Smooth muscle cell (in vitro differentiated cells): ENCODE results near the gene RAF1. TPM values are rescaled to one million over a fixed set of nuclear protein-coding genes. Genes with fewer than 3 reads are reported as not detected.

Experiments
- DNase-seq: peaks from one replicate; lab custom pipeline; 2025; ENCODE audit not compliant: unreplicated experiment; lab: John Stamatoyannopoulos, UW
- H2AFZ ChIP-seq: fragments of 200-600 bp; sonication (generic); 2 replicates; pipeline ENCODE4 v1.6.0; 2016; ENCODE audit warnings: antibody characterized with exemption, low read depth, mild to moderate bottlenecking
- H3F3A ChIP-seq: fragments of 200-600 bp; sonication (generic); 2 replicates; pipeline ENCODE4 v1.6.0; 2017; ENCODE audit warnings: antibody characterized with exemption, low read depth
- H3K27ac ChIP-seq: fragments of 200-600 bp; sonication (generic); 2 replicates; pipeline ENCODE4 v1.5.1; 2016; ENCODE audit warnings: low read depth, mild to moderate bottlenecking
- H3K27me3 ChIP-seq: fragments of 200-600 bp; sonication (generic); 2 replicates; pipeline ENCODE4 v1.6.1; 2016; ENCODE audit warnings: low read depth, mild to moderate bottlenecking
- H3K36me3 ChIP-seq: fragments of 200-600 bp; sonication (generic); 2 replicates; pipeline ENCODE4 v1.5.1; 2016; ENCODE audit warnings: low read depth
- H3K4me1 ChIP-seq: fragments of 200-600 bp; sonication (generic); 2 replicates; pipeline ENCODE4 v1.5.1; 2016; ENCODE audit warnings: low read depth
- H3K4me2 ChIP-seq: fragments of 200-600 bp; sonication (generic); 2 replicates; pipeline ENCODE4 v1.6.0; 2016; ENCODE audit warnings: mild to moderate bottlenecking
- H3K4me3 ChIP-seq: fragments of 200-600 bp; sonication (generic); 2 replicates; pipeline ENCODE4 v1.5.1; 2016; ENCODE audit warnings: mild to moderate bottlenecking
- H3K79me2 ChIP-seq: fragments of 200-600 bp; sonication (generic); 2 replicates; pipeline ENCODE4 v1.6.0; 2016; ENCODE audit warnings: low read depth, mild to moderate bottlenecking
- H3K9ac ChIP-seq: fragments of 200-600 bp; sonication (generic); 2 replicates; pipeline ENCODE4 v1.6.0; 2016; ENCODE audit warnings: low read depth
- H3K9me3 ChIP-seq: fragments of 200-600 bp; sonication (generic); replicated peaks from 2 replicates; pipeline ENCODE4 v1.5.1; 2016; ENCODE audit warnings: low read depth
- H4K20me1 ChIP-seq: fragments of 200-600 bp; sonication (generic); 2 replicates; pipeline ENCODE4 v1.6.0; 2016; ENCODE audit warnings: low read depth
- CTCF ChIP-seq: fragments of 200-600 bp; sonication (generic); IDR thresholded peaks from 2 replicates; pipeline ENCODE4 v1.5.1; 2017; ENCODE audit warnings: borderline replicate concordance, mild to moderate bottlenecking, antibody characterized with exemption; ENCODE audit not compliant: insufficient read depth, poor library complexity, severe bottlenecking
- WGBS: methylation state at CpG from one replicate; pipeline ENCODE4 v1.1.7; 2016; ENCODE audit warnings: low lambda C conversion rate; 5-methylcytosine and 5-hydroxymethylcytosine counted together
- polyA plus RNA-seq: library from polyadenylated mRNA; unstranded; fragments of >200 nt; fragmentation: Nextera tagmentation; extraction: Ambion mirVana; gene quantifications from 2 replicates; pipeline ENCODE4 v1.2.1, GENCODE V29; 2016
- total RNA-seq: library from RNA; depleted of rRNA; stranded (reverse); fragments of >200 nt; gene quantifications from 2 replicates; pipeline ENCODE4 v1.2.3, GENCODE V29; 2014

The RAF1 gene
- total and polyA plus RNA-seq, 2 experiments from 2014 or later: 48.4 to 75.4 TPM

GRCh38 chr3:12578742-12579141 is 85.2 kb downstream of the RAF1 start:
- DNase-seq: no peak
- Histone ChIP-seq H3K36me3 (peaks cover 21% of the 10 kb centered on the region), H4K20me1 (peaks cover 56% of the 10 kb centered on the region), H3K27me3 (no peaks in the 10 kb centered on the region), H3K9ac (no peak overlapping the region), H3F3A (no peaks in the 10 kb centered on the region), H2AFZ (no peak overlapping the region), H3K79me2 (no peaks in the 10 kb centered on the region), H3K4me2 (no peak overlapping the region), H3K4me1 (no peaks in the 10 kb centered on the region), H3K27ac (no peak overlapping the region), H3K9me3 (no peaks in the 10 kb centered on the region), H3K4me3 (no peak overlapping the region)
- whole genome bisulfite sequencing: 93% methylated on average over 2 of the region's 2 CpGs
- TF ChIP-seq CTCF: peak; percentile 13

GRCh38 chr3:12577379-12577778 is 86.5 kb downstream of the RAF1 start:
- Histone ChIP-seq H3K27ac (no peak overlapping the region), H2AFZ (no peak overlapping the region), H3K9ac (no peak overlapping the region), H3K36me3 (peaks cover 18% of the 10 kb centered on the region), H3K27me3 (no peaks in the 10 kb centered on the region), H3K4me1 (no peaks in the 10 kb centered on the region), H3K4me2 (no peak overlapping the region), H3K79me2 (no peaks in the 10 kb centered on the region), H3K9me3 (no peaks in the 10 kb centered on the region), H3K4me3 (no peak overlapping the region), H4K20me1 (peaks cover 51% of the 10 kb centered on the region), H3F3A (no peaks in the 10 kb centered on the region)
- TF ChIP-seq CTCF: no peak
- DNase-seq: no peak
- 85% methylated on average over 5 of the region's 5 CpGs for WGBS

- H4K20me1 ChIP-seq: peaks cover 41% of the 10 kb centered on the region
- no peaks in the 10 kb centered on the region for H3K79me2 ChIP-seq
- H3K4me2 ChIP-seq: no peak overlapping the region
- H3K9ac ChIP-seq: no peak overlapping the region
- H3K9me3 ChIP-seq: no peaks in the 10 kb centered on the region
- H3F3A ChIP-seq: no peaks in the 10 kb centered on the region
- peaks cover 22% of the 10 kb centered on the region for H3K36me3 ChIP-seq
- no peaks in the 10 kb centered on the region for H3K4me1 ChIP-seq
- WGBS: 96% methylated on average over 7 of the region's 7 CpGs
- TF ChIP-seq CTCF: no peak
- no peak for DNase-seq
- no peak overlapping the region for H3K4me3 ChIP-seq
- H2AFZ ChIP-seq: no peak overlapping the region
- no peak overlapping the region for H3K27ac ChIP-seq
- no peaks in the 10 kb centered on the region for H3K27me3 ChIP-seq
These were observed 89.3 kb downstream of the RAF1 start for GRCh38 chr3:12574661-12575060.

GRCh38 chr3:12574131-12574530 is 89.8 kb downstream of the RAF1 start:
- H3K4me2 ChIP-seq: no peak overlapping the region
- H3K27me3 ChIP-seq: no peaks in the 10 kb centered on the region
- DNase-seq: no peak
- no peak overlapping the region for H3K27ac ChIP-seq
- no peaks in the 10 kb centered on the region for H3K9me3 ChIP-seq
- peaks cover 22% of the 10 kb centered on the region for H3K36me3 ChIP-seq
- TF ChIP-seq CTCF: no peak
- no peaks in the 10 kb centered on the region for H3F3A ChIP-seq
- no peak overlapping the region for H2AFZ ChIP-seq
- peaks cover 40% of the 10 kb centered on the region for H4K20me1 ChIP-seq
- no peaks in the 10 kb centered on the region for H3K79me2 ChIP-seq
- no peak overlapping the region for H3K9ac ChIP-seq
- H3K4me1 ChIP-seq: no peaks in the 10 kb centered on the region
- 95% methylated on average over 6 of the region's 6 CpGs for WGBS
- no peak overlapping the region for H3K4me3 ChIP-seq
